ENCODE measurements around the gene SHQ1.

SHQ1 gene

GRCh38 chr3:72816862-72817355, 31.3 kb downstream of the SHQ1 start:
- no peak overlapping the region for H3K27ac ChIP-seq
- DNase-seq (ENCODE audit: low spot score), result no peak
- no peak for TF ChIP-seq CTCF (IDR thresholded peaks at IDR 0.05)
- H3K4me3 ChIP-seq, result no peak overlapping the region

- Histone ChIP-seq H3K27ac (no peak overlapping the region), H3K4me3 (no peak overlapping the region)
- no peak for DNase-seq (ENCODE audit: low spot score)
- TF ChIP-seq CTCF (IDR thresholded peaks at IDR 0.05), result no peak
These were observed 33.9 kb downstream of the SHQ1 start for GRCh38 chr3:72814308-72814707.

- no peak for DNase-seq (ENCODE audit: low spot score)
- TF ChIP-seq CTCF (IDR thresholded peaks at IDR 0.05), result no peak
- no peak overlapping the region for H3K27ac ChIP-seq
- no peak overlapping the region for H3K4me3 ChIP-seq
These were observed 36.0 kb downstream of the SHQ1 start for GRCh38 chr3:72812201-72812600.

- TF ChIP-seq CTCF (IDR thresholded peaks at IDR 0.05), result no peak
- DNase-seq (ENCODE audit: low spot score), result no peak
- Histone ChIP-seq H3K4me3 (no peak overlapping the region), H3K27ac (no peak overlapping the region)
These were observed 36.7 kb downstream of the SHQ1 start for GRCh38 chr3:72811571-72811970.

- H3K4me3 ChIP-seq, result no peak overlapping the region
- no peak for DNase-seq (ENCODE audit: low spot score)
- H3K27ac ChIP-seq, result no peak overlapping the region
- no peak for TF ChIP-seq CTCF (IDR thresholded peaks at IDR 0.05)
These were observed 37.4 kb downstream of the SHQ1 start for GRCh38 chr3:72810659-72811434.

GRCh38 chr3:72810063-72810462, 38.2 kb downstream of the SHQ1 start:
- Histone ChIP-seq H3K4me3 (no peak overlapping the region), H3K27ac (no peak overlapping the region)
- no peak for DNase-seq (ENCODE audit: low spot score)
- TF ChIP-seq CTCF (IDR thresholded peaks at IDR 0.05), result no peak

- TF ChIP-seq CTCF (IDR thresholded peaks at IDR 0.05), result no peak
- no peak for DNase-seq (ENCODE audit: low spot score)
- H3K27ac ChIP-seq, result no peak overlapping the region
- no peak overlapping the region for H3K4me3 ChIP-seq
These were observed 43.9 kb downstream of the SHQ1 start for GRCh38 chr3:72804361-72804760.

Data from coronary artery (tissue), 2 donors.